Right atrium auricular region (tissue), 2 donors: ENCODE results near the gene DAPK1. TPM values are rescaled to one million over a fixed set of nuclear protein-coding genes. Genes with fewer than 3 reads are reported as not detected.

ENCODE experiments used
- DNase-seq: peaks from one replicate; pipeline ENCODE4 v3.0.0-alpha.2; 2019; ENCODE audit warnings: low spot score
- H3K27ac ChIP-seq, 2 donors: fragments of 200-600 bp; sonication (generic); 1 replicate in 1 of 2; 2 replicates in 1 of 2; pipeline ENCODE4 v1.5.1; 2016 to 2019
- H3K27me3 ChIP-seq, 2 donors: fragments of 200-600 bp; sonication (generic); one replicate each; pipeline versions ENCODE4 v1.5.1 to v1.6.0; 2017 to 2019
- H3K36me3 ChIP-seq: fragments of 200-600 bp; sonication (generic); one replicate; pipeline ENCODE4 v1.5.1; 2016
- H3K4me1 ChIP-seq, 2 donors: fragments of 200-600 bp; sonication (generic); one replicate each; pipeline versions ENCODE4 v1.5.1 to v1.6.0; 2017 to 2019
- H3K4me3 ChIP-seq, 2 donors: fragments of 200-600 bp; sonication (generic); 1 replicate in 1 of 2; 2 replicates in 1 of 2; pipeline ENCODE4 v1.5.1; 2017 to 2019; ENCODE audit warnings: mild to moderate bottlenecking in 1 of 2, moderate library complexity in 1 of 2
- H3K9me3 ChIP-seq, 2 donors: fragments of 200-600 bp; sonication (generic); one replicate each; pipeline ENCODE4 v1.5.1; 2019
- total RNA-seq, 2 donors: library from RNA; depleted of rRNA; stranded (reverse); fragments of >200 nt; gene quantifications; one replicate each; pipeline ENCODE4 v1.1.0, GENCODE V29; 2016
- TF ChIP-seq, protein P1 (sequence below), 2 donors: fragments of 200-600 bp; sonication (generic); IDR thresholded peaks; one replicate each; pipeline ENCODE4 v1.5.1; 2019; ENCODE audit warnings: antibody characterized with exemption in 2 of 2

The DAPK1 gene
- total RNA-seq, 2 donors from 2014 or later = 10.1 to 23.0 TPM

- no peaks in the 10 kb centered on the region for H3K36me3 ChIP-seq
- H3K4me1 ChIP-seq = no peaks in the 10 kb centered on the region
- H3K9me3 ChIP-seq = peaks cover 0 to 9% of the 10 kb centered on the region in 2 donors
- TF ChIP-seq, protein P1, sequence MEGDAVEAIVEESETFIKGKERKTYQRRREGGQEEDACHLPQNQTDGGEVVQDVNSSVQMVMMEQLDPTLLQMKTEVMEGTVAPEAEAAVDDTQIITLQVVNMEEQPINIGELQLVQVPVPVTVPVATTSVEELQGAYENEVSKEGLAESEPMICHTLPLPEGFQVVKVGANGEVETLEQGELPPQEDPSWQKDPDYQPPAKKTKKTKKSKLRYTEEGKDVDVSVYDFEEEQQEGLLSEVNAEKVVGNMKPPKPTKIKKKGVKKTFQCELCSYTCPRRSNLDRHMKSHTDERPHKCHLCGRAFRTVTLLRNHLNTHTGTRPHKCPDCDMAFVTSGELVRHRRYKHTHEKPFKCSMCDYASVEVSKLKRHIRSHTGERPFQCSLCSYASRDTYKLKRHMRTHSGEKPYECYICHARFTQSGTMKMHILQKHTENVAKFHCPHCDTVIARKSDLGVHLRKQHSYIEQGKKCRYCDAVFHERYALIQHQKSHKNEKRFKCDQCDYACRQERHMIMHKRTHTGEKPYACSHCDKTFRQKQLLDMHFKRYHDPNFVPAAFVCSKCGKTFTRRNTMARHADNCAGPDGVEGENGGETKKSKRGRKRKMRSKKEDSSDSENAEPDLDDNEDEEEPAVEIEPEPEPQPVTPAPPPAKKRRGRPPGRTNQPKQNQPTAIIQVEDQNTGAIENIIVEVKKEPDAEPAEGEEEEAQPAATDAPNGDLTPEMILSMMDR (IDR thresholded peaks at IDR 0.05) = peak; percentile 65 to 81
- H3K4me3 ChIP-seq = no peak overlapping the region
- no peak overlapping the region for H3K27ac ChIP-seq
- H3K27me3 ChIP-seq = no peaks in the 10 kb centered on the region
- DNase-seq = peak; percentile 75
These were observed 165.3 kb downstream of the DAPK1 start for GRCh38 chr9:87662808-87663528.

- Histone ChIP-seq H3K9me3 (peaks cover 0 to 9% of the 10 kb centered on the region in 2 donors), H3K36me3 (no peaks in the 10 kb centered on the region), H3K27ac (no peak overlapping the region), H3K27me3 (no peaks in the 10 kb centered on the region), H3K4me1 (no peaks in the 10 kb centered on the region), H3K4me3 (no peak overlapping the region)
- DNase-seq = peak; percentile 50
- TF ChIP-seq, protein P1 (IDR thresholded peaks at IDR 0.05) = no peak
These were observed 165.9 kb downstream of the DAPK1 start for GRCh38 chr9:87663556-87663955.

DNA sequence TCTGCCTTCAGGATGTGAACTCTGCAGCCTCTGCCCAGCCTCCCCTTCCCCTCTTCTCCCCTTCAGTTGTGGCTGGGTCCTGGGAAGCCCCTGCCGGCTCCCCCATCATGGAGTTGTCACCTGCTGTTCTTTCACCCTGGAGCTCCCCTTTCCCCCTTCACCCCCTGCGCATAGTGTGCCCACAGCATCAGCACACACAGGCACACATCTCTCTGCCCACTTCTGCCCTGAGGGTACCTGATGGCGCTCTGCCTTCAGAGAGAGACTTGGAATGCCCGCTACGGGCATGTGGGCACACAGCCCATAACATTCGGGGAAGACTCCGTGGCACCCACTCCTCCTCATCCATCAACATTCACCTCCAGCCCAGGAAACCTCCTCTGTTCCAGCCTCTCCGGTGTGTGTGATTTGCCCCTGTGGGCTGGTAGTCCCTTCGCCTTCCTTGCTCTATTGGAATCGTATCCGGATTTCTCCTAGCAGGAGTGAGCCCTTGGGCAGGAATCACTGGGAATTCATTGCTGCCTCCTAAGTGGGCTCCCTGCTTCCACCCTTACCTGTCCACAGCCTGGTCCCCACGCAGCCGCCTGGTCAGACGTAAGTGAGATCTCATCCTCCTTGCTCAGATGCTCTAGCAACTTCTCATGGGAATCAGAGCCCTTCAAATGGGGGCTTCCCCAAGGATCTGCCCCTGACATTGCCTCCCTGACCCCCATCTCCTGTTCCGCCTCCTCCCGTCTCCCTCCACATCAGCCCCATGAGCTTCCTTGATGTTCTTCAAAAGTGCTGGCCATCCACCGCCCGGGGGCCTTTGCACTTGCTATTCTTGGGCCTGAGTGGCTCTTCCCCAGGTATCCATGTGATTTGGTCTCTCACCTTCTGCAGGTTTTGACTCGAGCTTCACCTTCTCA is 166.7 kb downstream of the DAPK1 start:
- Histone ChIP-seq H3K4me3 (no peak overlapping the region), H3K36me3 (no peaks in the 10 kb centered on the region), H3K27ac (no peak overlapping the region), H3K9me3 (peaks cover 0 to 9% of the 10 kb centered on the region in 2 donors), H3K4me1 (no peaks in the 10 kb centered on the region), H3K27me3 (no peaks in the 10 kb centered on the region)
- TF ChIP-seq, protein P1 (IDR thresholded peaks at IDR 0.05) = no peak
- DNase-seq = peak; percentile 34

DNA sequence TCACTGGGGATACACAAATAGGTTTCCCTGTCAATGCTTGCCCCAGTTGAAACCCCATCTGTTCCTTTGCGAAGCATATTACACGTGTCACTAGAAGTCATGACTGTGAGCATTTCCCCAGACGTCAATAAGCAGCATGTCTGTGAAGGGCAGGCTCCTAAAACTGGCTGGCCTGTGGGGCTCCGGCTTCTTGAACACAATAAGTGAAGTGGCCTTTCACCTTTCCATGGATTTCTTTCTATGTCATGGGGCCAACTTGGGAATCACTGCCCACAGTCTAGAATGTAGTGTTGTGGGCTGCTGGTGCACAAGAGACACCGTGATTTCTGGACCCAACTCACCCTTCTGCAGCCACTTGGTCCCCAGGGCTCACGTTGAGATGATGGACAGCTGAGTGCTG is 167.8 kb downstream of the DAPK1 start:
- no peaks in the 10 kb centered on the region for H3K27me3 ChIP-seq
- no peak overlapping the region for H3K27ac ChIP-seq
- H3K4me1 ChIP-seq = no peaks in the 10 kb centered on the region
- H3K36me3 ChIP-seq = no peaks in the 10 kb centered on the region
- no peak overlapping the region for H3K4me3 ChIP-seq
- peaks cover 0 to 9% of the 10 kb centered on the region in 2 donors for H3K9me3 ChIP-seq
- peak; percentile 55 for DNase-seq
- TF ChIP-seq, protein P1 (IDR thresholded peaks at IDR 0.05) = no peak

- Histone ChIP-seq H3K36me3 (no peaks in the 10 kb centered on the region), H3K9me3 (peaks cover 0 to 9% of the 10 kb centered on the region in 2 donors), H3K4me3 (no peak overlapping the region), H3K27me3 (no peaks in the 10 kb centered on the region), H3K4me1 (no peaks in the 10 kb centered on the region), H3K27ac (no peak overlapping the region)
- TF ChIP-seq, protein P1 (IDR thresholded peaks at IDR 0.05) = peak in 1 of 2 donors; percentile 20
- DNase-seq = peak; percentile 51
These were observed 169.6 kb downstream of the DAPK1 start for GRCh38 chr9:87667164-87667738.
